Measurements from ENCODE around the gene CRNN.

The CRNN gene

GRCh38 chr1:152440635-152441471 lies 26.8 kb upstream of the CRNN start:
- peak overlapping the region; percentile 70 for H2AFZ ChIP-seq (ENCODE audit: low read depth, low read length)
- no peak overlapping the region for H3K9ac ChIP-seq (ENCODE audit: low read depth, low read length)
- ATAC-seq (ENCODE audit: insufficient read depth, low read depth), result peak; percentile 100
- no peak overlapping the region for H3K4me2 ChIP-seq (ENCODE audit: insufficient read depth, low read length)
- no peaks in the 10 kb centered on the region for H3K36me3 ChIP-seq (ENCODE audit: insufficient read depth, low read length)
- no peaks in the 10 kb centered on the region for H3K79me2 ChIP-seq (ENCODE audit: insufficient read depth, low read length)
- no peaks in the 10 kb centered on the region for H3K4me1 ChIP-seq (ENCODE audit: insufficient read depth, low read length)
- H3K27ac ChIP-seq (ENCODE audit: low read length), result no peak overlapping the region
- TF ChIP-seq CTCF (IDR thresholded peaks at IDR 0.05; ENCODE audit: borderline replicate concordance, extremely low read depth, low read length, poor library complexity, severe bottlenecking), result peak; percentile 96
- no peak for TF ChIP-seq EZH2 (IDR thresholded peaks at IDR 0.05; ENCODE audit: borderline replicate concordance, low read depth, low read length, severe bottlenecking)
- DNase-seq, result peak; percentile 72
- no peak overlapping the region for H3K4me3 ChIP-seq (ENCODE audit: low read depth in 1 of 2, low read length in 2 of 2)
- no peaks in the 10 kb centered on the region for H3K9me3 ChIP-seq (ENCODE audit: insufficient read depth, low read length, severe bottlenecking)
- peaks cover 25% of the 10 kb centered on the region for H3K27me3 ChIP-seq (ENCODE audit: insufficient read depth, low read length, poor library complexity)
- no peaks in the 10 kb centered on the region for H4K20me1 ChIP-seq (ENCODE audit: insufficient read depth, low read length)

- TF ChIP-seq EZH2 (IDR thresholded peaks at IDR 0.05; ENCODE audit: borderline replicate concordance, low read depth, low read length, severe bottlenecking) (no peak), CTCF (IDR thresholded peaks at IDR 0.05; ENCODE audit: borderline replicate concordance, extremely low read depth, low read length, poor library complexity, severe bottlenecking) (no peak)
- no peaks in the 10 kb centered on the region for H3K4me1 ChIP-seq (ENCODE audit: insufficient read depth, low read length)
- H4K20me1 ChIP-seq (ENCODE audit: insufficient read depth, low read length), result no peaks in the 10 kb centered on the region
- no peaks in the 10 kb centered on the region for H3K36me3 ChIP-seq (ENCODE audit: insufficient read depth, low read length)
- DNase-seq (no peak), ATAC-seq (ENCODE audit: insufficient read depth, low read depth) (no peak)
- H3K9me3 ChIP-seq (ENCODE audit: insufficient read depth, low read length, severe bottlenecking), result no peaks in the 10 kb centered on the region
- no peak overlapping the region for H2AFZ ChIP-seq (ENCODE audit: low read depth, low read length)
- H3K4me3 ChIP-seq (ENCODE audit: low read depth in 1 of 2, low read length in 2 of 2), result no peak overlapping the region
- H3K4me2 ChIP-seq (ENCODE audit: insufficient read depth, low read length), result no peak overlapping the region
- H3K27ac ChIP-seq (ENCODE audit: low read length), result no peak overlapping the region
- H3K27me3 ChIP-seq (ENCODE audit: insufficient read depth, low read length, poor library complexity), result peaks cover 25% of the 10 kb centered on the region
- H3K79me2 ChIP-seq (ENCODE audit: insufficient read depth, low read length), result no peaks in the 10 kb centered on the region
- no peak overlapping the region for H3K9ac ChIP-seq (ENCODE audit: low read depth, low read length)
Observed at GRCh38 chr1:152436593-152437496, 22.8 kb upstream of the CRNN start.

- peaks cover 11% of the 10 kb centered on the region for H3K9me3 ChIP-seq (ENCODE audit: insufficient read depth, low read length, severe bottlenecking)
- no peak overlapping the region for H3K4me3 ChIP-seq (ENCODE audit: low read depth in 1 of 2, low read length in 2 of 2)
- no peaks in the 10 kb centered on the region for H4K20me1 ChIP-seq (ENCODE audit: insufficient read depth, low read length)
- no peak overlapping the region for H3K27ac ChIP-seq (ENCODE audit: low read length)
- no peaks in the 10 kb centered on the region for H3K79me2 ChIP-seq (ENCODE audit: insufficient read depth, low read length)
- no peaks in the 10 kb centered on the region for H3K27me3 ChIP-seq (ENCODE audit: insufficient read depth, low read length, poor library complexity)
- H3K9ac ChIP-seq (ENCODE audit: low read depth, low read length), result no peak overlapping the region
- no peaks in the 10 kb centered on the region for H3K4me1 ChIP-seq (ENCODE audit: insufficient read depth, low read length)
- H3K36me3 ChIP-seq (ENCODE audit: insufficient read depth, low read length), result no peaks in the 10 kb centered on the region
- ATAC-seq (ENCODE audit: insufficient read depth, low read depth), result no peak
- H3K4me2 ChIP-seq (ENCODE audit: insufficient read depth, low read length), result no peak overlapping the region
- no peak overlapping the region for H2AFZ ChIP-seq (ENCODE audit: low read depth, low read length)
- TF ChIP-seq CTCF (IDR thresholded peaks at IDR 0.05; ENCODE audit: borderline replicate concordance, extremely low read depth, low read length, poor library complexity, severe bottlenecking) (no peak), EZH2 (IDR thresholded peaks at IDR 0.05; ENCODE audit: borderline replicate concordance, low read depth, low read length, severe bottlenecking) (no peak)
- DNase-seq, result no peak
Observed at GRCh38 chr1:152427458-152427857, 13.4 kb upstream of the CRNN start.

All from DND-41 (cell line).